Breast epithelium (tissue), 3 donors: ENCODE data around the gene DYRK1A.

Source experiments
- CTCF ChIP-seq, 3 donors: fragments of 450-650 bp; IDR thresholded peaks; one replicate each; pipeline ENCODE4 v1.5.1; 2016 to 2017; ENCODE audit warnings: antibody characterized with exemption in 3 of 3, mild to moderate bottlenecking in 3 of 3, moderate library complexity in 3 of 3
- POLR2A ChIP-seq: fragments of 450-650 bp; IDR thresholded peaks from one replicate; pipeline ENCODE4 v1.6.1; 2016; ENCODE audit warnings: antibody characterized with exemption, mild to moderate bottlenecking, moderate library complexity

DNA sequence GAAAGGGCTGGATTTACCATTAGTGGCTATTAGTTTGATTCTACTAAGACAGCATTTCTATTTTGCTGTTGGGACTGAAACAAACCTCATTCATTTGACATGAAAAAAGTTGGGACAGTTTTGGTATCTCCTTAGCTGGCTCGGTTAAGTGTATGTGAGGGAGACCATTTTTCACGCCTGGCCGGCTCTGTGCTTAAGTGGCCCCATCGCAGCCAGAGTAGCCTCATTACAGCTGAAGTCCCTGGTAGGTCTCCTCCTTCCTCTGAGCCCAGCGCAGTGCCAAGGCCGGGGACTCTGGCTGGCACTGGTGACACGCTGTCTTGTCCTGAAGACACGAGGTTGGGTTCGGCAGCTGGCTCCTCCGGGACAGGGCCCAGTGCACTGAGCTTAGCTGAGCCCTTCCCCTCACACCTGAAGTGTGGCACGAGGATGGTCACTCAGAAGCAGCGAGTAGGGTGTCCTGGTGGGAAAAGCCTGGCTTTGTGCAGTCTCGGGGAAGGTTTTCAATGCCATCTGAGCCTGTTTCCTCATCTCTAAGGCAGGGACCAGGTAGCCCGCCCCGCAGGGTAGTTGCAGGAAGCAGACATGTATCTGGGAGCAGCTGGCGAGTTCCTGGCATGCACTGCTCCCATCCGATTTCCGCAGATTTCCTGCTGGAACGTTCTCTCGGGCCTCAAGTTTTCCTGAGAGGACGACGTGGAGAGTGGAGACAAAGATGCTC is 196.5 kb downstream of the DYRK1A start:
- TF ChIP-seq CTCF (IDR thresholded peaks at IDR 0.05) (no peak), POLR2A (no peak)
